A549 (cell line): ENCODE results near the gene ATP2C1. TPM values are rescaled to one million over a fixed set of nuclear protein-coding genes. Genes with fewer than 3 reads are reported as not detected.
A peak's percentile ranks its signal among the peaks of the same experiment; 100 is the strongest.

ENCODE experiments used
- ATAC-seq, 2 experiments: fragments of 200-7000 bp in 1 of 2; fragments of >200 bp in 1 of 2; cut with Nextera tagmentation in 1 of 2; cut with Tn5 transposase in 1 of 2; 3 replicates each; pipeline versions ENCODE4 v1.8.0 to v1.9.1; 2018 to 2020; ENCODE audit warnings: mild to moderate bottlenecking in 1 of 2, moderate library complexity in 1 of 2
- CTCF ChIA-PET: fragments of 300-600 bp; sonication (Branson Sonifier 250); formaldehyde crosslinking; extraction: SDS; loops from one replicate; lab custom pipeline; 2021; ENCODE audit warnings: antibody characterized with exemption, inconsistent platforms; lab: Yijun Ruan, JAX
- POLR2A ChIA-PET: fragments of 350-600 bp; formaldehyde crosslinking; extraction: SDS; loops from one replicate; lab custom pipeline; 2021; ENCODE audit warnings: antibody characterized with exemption, inconsistent platforms; lab: Yijun Ruan, JAX
- DNase-seq, 2 experiments: peaks; one replicate each; pipeline versions ENCODE4 v3.0.0 to v3.0.0-alpha.2; 2011 to 2016; ENCODE audit warnings: low read depth in 1 of 2, low spot score in 1 of 2
- FAIRE-seq: peaks from 2 replicates; lab custom pipeline; 2011; peaks lifted over from hg19 to GRCh38; lab: Jason Lieb, UNC
- H3K27ac ChIP-seq, 2 experiments: fragments of >200 bp; sonication (Bioruptor Twin); formaldehyde crosslinking; 3 replicates each; pipeline ENCODE4 v1.5.1; 2016 to 2017
- H3K4me1 ChIP-seq: fragments of >200 bp; sonication (Bioruptor Twin); formaldehyde crosslinking; 3 replicates; pipeline ENCODE4 v1.6.1; 2016
- H3K4me2 ChIP-seq: fragments of >200 bp; sonication (Bioruptor Twin); formaldehyde crosslinking; 3 replicates; pipeline ENCODE4 v1.6.1; 2016
- H3K4me3 ChIP-seq: fragments of >200 bp; sonication (Bioruptor Twin); formaldehyde crosslinking; 3 replicates; pipeline ENCODE4 v1.5.1; 2016
- H3K9me3 ChIP-seq: fragments of >200 bp; sonication (Bioruptor Twin); formaldehyde crosslinking; 3 replicates; pipeline ENCODE4 v1.6.1; 2016
- BHLHE40 ChIP-seq: IDR thresholded peaks from 2 replicates; pipeline ENCODE4 v1.6.1; 2012; ENCODE audit warnings: low read depth, low read length, inconsistent platforms
- FOSL2 ChIP-seq, 2 experiments: fragments of 450-650 bp in 1 of 2; fragments of >200 bp in 1 of 2; sonication (Bioruptor Twin) in 1 of 2; formaldehyde crosslinking; IDR thresholded peaks; 2 replicates each; pipeline versions ENCODE4 v1.5.0 to v1.6.1; 2016 to 2020; ENCODE audit warnings: mild to moderate bottlenecking in 1 of 2, moderate library complexity in 1 of 2
- HOXB5 ChIP-seq: fragments of 250-450 bp; sonication (Bioruptor Pico); IDR thresholded peaks from 2 replicates; pipeline ENCODE4 v1.5.0; 2020; ENCODE audit warnings: mild to moderate bottlenecking, moderate library complexity
- JUN ChIP-seq, 2 experiments: fragments of >200 bp; sonication (Bioruptor Twin); formaldehyde crosslinking; IDR thresholded peaks; 2 replicates in 1 of 2; 3 replicates in 1 of 2; pipeline ENCODE4 v1.6.1; 2016 to 2017
- JUNB ChIP-seq: fragments of >200 bp; sonication (Bioruptor Twin); formaldehyde crosslinking; IDR thresholded peaks from 2 replicates; pipeline ENCODE4 v1.6.1; 2016
- KDM5A ChIP-seq: fragments of 200-600 bp; sonication (generic); IDR thresholded peaks from 2 replicates; pipeline ENCODE4 v1.6.1; 2016; ENCODE audit warnings: antibody characterized with exemption, mild to moderate bottlenecking
- MAZ ChIP-seq: fragments of 150-350 bp; IDR thresholded peaks from 2 replicates; pipeline ENCODE4 v1.6.1; 2014; ENCODE audit warnings: antibody characterized with exemption, low read depth, low read length, borderline replicate concordance
- MYC ChIP-seq: IDR thresholded peaks from 2 replicates; pipeline ENCODE4 v1.6.1; 2012; ENCODE audit warnings: mild to moderate bottlenecking, inconsistent platforms, low read length, improper control_type of control experiment, borderline replicate concordance
- RAD21 ChIP-seq, 2 experiments: fragments of >200 bp in 1 of 2; sonication (Bioruptor Twin) in 1 of 2; formaldehyde crosslinking in 1 of 2; IDR thresholded peaks in 1 of 2; conservative IDR thresholded peaks in 1 of 2; 2 replicates in 1 of 2; 3 replicates in 1 of 2; pipeline ENCODE4 v1.6.1; 2012 to 2018; ENCODE audit warnings: inconsistent platforms in 1 of 2
- RCOR1 ChIP-seq: fragments of 150-350 bp; IDR thresholded peaks from 2 replicates; pipeline ENCODE4 v1.6.1; 2014; ENCODE audit warnings: antibody characterized with exemption, low read length, low read depth
- RNF2 ChIP-seq: fragments of 200-600 bp; sonication (generic); IDR thresholded peaks from 2 replicates; pipeline ENCODE4 v1.6.1; 2016; ENCODE audit warnings: low read depth, mild to moderate bottlenecking, antibody characterized with exemption, moderate library complexity, borderline replicate concordance
- SMC3 ChIP-seq: fragments of >200 bp; sonication (Bioruptor Twin); formaldehyde crosslinking; IDR thresholded peaks from 3 replicates; pipeline ENCODE4 v1.6.1; 2018; ENCODE audit warnings: inconsistent platforms
- SREBF2 ChIP-seq: fragments of 450-650 bp; IDR thresholded peaks from 2 replicates; pipeline ENCODE4 v1.6.1; 2014; ENCODE audit warnings: mild to moderate bottlenecking, moderate library complexity
- ZC3H11A ChIP-seq: fragments of 450-650 bp; IDR thresholded peaks from 2 replicates; pipeline ENCODE4 v1.6.1; 2014; ENCODE audit warnings: antibody characterized with exemption, mild to moderate bottlenecking
- ZFP36 ChIP-seq: fragments of 450-650 bp; IDR thresholded peaks from 2 replicates; pipeline ENCODE4 v1.6.1; 2014; ENCODE audit warnings: borderline replicate concordance; ENCODE audit not compliant: partially characterized antibody
- WGBS: methylation state at CpG from one replicate; pipeline ENCODE4 v1.1.6; 2017; ENCODE audit errors: missing lambda C conversion rate; 5-methylcytosine and 5-hydroxymethylcytosine counted together
- polyA plus RNA-seq, 4 experiments: library from polyadenylated mRNA; depleted of rRNA in 3 of 4; stranded (reverse); fragments of >200 nt; fragmentation: RNase III in 1 of 4; extraction: RNeasy Plus Mini Kit Qiagen cat#74134 plus additional on column Dnase treatment in 1 of 4; gene quantifications; 2 replicates in 3 of 4; 3 replicates in 1 of 4; pipeline ENCODE4 v1.2.3, GENCODE V29; 2011 to 2017
- TF ChIP-seq, protein P1 (sequence below): IDR thresholded peaks from 2 replicates; pipeline ENCODE4 v1.6.1; 2012
- TF ChIP-seq, protein P2 (sequence below): fragments of >200 bp; sonication (Bioruptor Twin); formaldehyde crosslinking; IDR thresholded peaks from 2 replicates; pipeline ENCODE4 v1.6.1; 2016
- TF ChIP-seq, protein P3 (sequence below): fragments of >200 bp; sonication (Bioruptor Twin); formaldehyde crosslinking; IDR thresholded peaks from 3 replicates; pipeline ENCODE4 v1.5.1; 2016
- TF ChIP-seq, protein P4 (sequence below): fragments of 250-450 bp; sonication (Bioruptor Pico); IDR thresholded peaks from 2 replicates; pipeline ENCODE4 v1.5.0; 2020; ENCODE audit warnings: low read depth, mild to moderate bottlenecking, moderate library complexity

ATP2C1 gene
- polyA plus RNA-seq, 2 of the 4 experiments (the other 2 are of a cell fraction): 48.1 to 74.3 TPM

DNA sequence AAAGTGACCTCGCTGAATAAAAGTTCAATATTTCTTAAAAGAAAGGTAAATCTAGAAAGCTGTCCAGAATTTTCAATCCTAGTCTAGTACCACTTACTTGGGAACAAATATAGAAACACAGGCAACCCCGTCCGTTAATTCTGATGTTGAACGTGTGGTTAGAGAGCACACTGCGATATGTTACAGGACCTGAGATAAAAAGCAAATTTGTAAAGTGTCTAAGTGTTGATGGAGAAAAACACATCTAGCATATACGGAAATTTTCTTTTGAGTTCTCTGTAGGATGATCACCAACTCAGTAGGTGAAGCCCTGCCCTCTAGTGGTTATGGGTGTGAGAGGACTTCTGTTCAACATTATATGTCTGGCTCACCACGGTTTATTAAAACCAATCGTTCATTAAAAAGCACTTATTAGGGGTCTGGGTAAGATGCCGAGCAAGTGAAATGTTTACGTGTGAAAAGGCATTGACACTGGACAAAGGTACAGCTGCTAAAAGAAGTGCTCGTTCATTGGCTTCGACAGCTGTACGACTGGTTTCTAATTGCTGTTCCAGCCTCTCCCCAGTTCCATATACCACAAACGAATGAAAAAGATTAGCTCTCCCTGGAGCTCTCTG lies 1.0 kb upstream of the ATP2C1 start:
- ATAC-seq (peak; percentile 73 to 77), FAIRE-seq (no peak), DNase-seq (peak; percentile 73)
- under 1% methylated on average over 13 of the region's 14 CpGs for WGBS
- Histone ChIP-seq H3K4me3 (peak overlapping the region; percentile 99), H3K4me1 (peaks cover 14% of the 10 kb centered on the region; the same call in 2 of the 3 replicates), H3K27ac (peak overlapping the region; percentile 98 to 99), H3K9me3 (no peaks in the 10 kb centered on the region), H3K4me2 (peak overlapping the region; percentile 72)
- ChIA-PET POLR2A (interaction anchor here (1.3 to 1.7 kb wide), 3 partner anchors 71 to 145 kb away, joined by 4 to 6 read pairs (median 6); no protein-coding TSS in a partner anchor), CTCF (interaction anchor here (0.5 to 3.9 kb wide), 32 partner anchors 10 to 1734 kb away, joined by 3 to 17 read pairs (median 3); no protein-coding TSS in a partner anchor)
- TF ChIP-seq BHLHE40 (no peak), HOXB5 (CRISPR knock-in tag) (no peak), JUN (IDR thresholded peaks at IDR 0.05) (no peak), SMC3 (peak; percentile 64), RNF2 (no peak), KDM5A (peak; percentile 80), JUNB (no peak), MAZ (no peak), RAD21 (conservative IDR thresholded peaks at IDR 0.05 in 1 of 2, IDR thresholded peaks at IDR 0.05 in 1 of 2) (peak; percentile 69 to 70), SREBF2 (no peak), FOSL2 (IDR thresholded peaks at IDR 0.05) (no peak), FOSL2 (CRISPR knock-in tag; IDR thresholded peaks at IDR 0.05) (no peak), MYC (no peak)
- TF ChIP-seq, protein P1, sequence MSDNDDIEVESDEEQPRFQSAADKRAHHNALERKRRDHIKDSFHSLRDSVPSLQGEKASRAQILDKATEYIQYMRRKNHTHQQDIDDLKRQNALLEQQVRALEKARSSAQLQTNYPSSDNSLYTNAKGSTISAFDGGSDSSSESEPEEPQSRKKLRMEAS: no peak
- TF ChIP-seq, protein P2, sequence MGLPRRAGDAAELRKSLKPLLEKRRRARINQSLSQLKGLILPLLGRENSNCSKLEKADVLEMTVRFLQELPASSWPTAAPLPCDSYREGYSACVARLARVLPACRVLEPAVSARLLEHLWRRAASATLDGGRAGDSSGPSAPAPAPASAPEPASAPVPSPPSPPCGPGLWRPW: no peak
- TF ChIP-seq, protein P3, sequence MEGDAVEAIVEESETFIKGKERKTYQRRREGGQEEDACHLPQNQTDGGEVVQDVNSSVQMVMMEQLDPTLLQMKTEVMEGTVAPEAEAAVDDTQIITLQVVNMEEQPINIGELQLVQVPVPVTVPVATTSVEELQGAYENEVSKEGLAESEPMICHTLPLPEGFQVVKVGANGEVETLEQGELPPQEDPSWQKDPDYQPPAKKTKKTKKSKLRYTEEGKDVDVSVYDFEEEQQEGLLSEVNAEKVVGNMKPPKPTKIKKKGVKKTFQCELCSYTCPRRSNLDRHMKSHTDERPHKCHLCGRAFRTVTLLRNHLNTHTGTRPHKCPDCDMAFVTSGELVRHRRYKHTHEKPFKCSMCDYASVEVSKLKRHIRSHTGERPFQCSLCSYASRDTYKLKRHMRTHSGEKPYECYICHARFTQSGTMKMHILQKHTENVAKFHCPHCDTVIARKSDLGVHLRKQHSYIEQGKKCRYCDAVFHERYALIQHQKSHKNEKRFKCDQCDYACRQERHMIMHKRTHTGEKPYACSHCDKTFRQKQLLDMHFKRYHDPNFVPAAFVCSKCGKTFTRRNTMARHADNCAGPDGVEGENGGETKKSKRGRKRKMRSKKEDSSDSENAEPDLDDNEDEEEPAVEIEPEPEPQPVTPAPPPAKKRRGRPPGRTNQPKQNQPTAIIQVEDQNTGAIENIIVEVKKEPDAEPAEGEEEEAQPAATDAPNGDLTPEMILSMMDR: peak; percentile 82

DNA sequence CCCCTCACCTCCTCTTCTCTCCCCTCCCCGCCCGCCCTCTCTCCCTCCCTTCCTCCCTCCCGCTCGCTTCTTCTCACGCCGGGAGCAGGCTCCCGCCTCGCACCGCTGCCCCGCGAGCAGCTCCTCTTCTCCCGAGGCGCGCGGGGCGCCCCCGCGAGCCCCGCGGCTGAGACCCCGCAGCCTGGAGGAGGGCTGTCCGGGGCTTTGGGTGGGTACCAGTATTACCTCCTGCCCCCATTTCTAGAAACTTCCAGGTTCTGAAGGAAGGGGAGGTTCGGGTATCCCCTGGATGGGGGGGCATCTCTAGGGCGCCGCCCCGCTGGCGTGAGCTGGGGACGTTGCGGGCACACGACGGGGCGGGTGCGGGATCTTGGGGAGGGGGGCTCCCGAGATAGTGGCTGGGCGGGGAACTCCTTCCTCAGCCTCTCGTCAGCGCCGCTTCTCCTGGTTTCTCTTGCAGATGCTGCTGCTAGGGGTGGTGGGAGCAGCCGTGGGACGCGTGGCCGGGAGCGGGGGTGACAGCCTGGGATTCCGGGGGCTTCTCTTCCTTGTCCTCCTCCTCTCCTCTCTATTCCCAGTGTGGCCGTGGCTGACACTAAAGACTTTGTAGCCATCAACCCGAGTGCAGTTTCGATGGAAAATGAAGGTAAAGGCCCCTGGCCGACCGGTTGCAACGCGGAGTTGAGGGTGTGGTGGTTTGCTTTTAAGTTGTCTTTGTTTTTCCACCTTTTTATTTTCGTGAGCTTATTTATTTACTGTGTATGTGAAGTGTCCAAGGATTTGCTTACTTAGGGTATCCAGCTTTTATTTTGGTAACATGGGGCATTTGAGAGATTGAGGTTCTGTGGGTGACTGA lies 474 bp downstream of the ATP2C1 start:
- ChIA-PET CTCF (interaction anchor here (0.9 to 3.9 kb wide), 12 partner anchors 16 to 153 kb away, joined by 3 to 17 read pairs (median 5); no protein-coding TSS in a partner anchor), POLR2A (interaction anchor here (0.6 to 1.7 kb wide), 15 partner anchors 11 to 619 kb away, joined by 3 to 6 read pairs (median 4); partner anchors contain the start of genes ASTE1 and NEK11)
- ATAC-seq (peak; percentile 41 to 46), FAIRE-seq (no peak), DNase-seq (peak; percentile 4)
- peak overlapping the region; percentile 88 for H3K4me2 ChIP-seq
- no peaks in the 10 kb centered on the region for H3K9me3 ChIP-seq
- no peak for TF ChIP-seq ZC3H11A
- no peak for TF ChIP-seq JUN (IDR thresholded peaks at IDR 0.05)
- TF ChIP-seq, protein P3: 0 out of 3 replicates have a peak, but pooled peaks have one; percentile 6
- no peak for TF ChIP-seq ZFP36
- no peak for TF ChIP-seq RCOR1
- TF ChIP-seq, protein P4, sequence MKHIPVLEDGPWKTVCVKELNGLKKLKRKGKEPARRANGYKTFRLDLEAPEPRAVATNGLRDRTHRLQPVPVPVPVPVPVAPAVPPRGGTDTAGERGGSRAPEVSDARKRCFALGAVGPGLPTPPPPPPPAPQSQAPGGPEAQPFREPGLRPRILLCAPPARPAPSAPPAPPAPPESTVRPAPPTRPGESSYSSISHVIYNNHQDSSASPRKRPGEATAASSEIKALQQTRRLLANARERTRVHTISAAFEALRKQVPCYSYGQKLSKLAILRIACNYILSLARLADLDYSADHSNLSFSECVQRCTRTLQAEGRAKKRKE: no peak
- peaks cover 19% of the 10 kb centered on the region; the same call in 2 of the 3 replicates for H3K4me1 ChIP-seq
- WGBS: 2% methylated on average over 17 of the region's 52 CpGs
- peak overlapping the region; percentile 99 for H3K4me3 ChIP-seq
- H3K27ac ChIP-seq: peak overlapping the region; percentile 98 to 99
